K562 (cell line): Measurements from ENCODE around the gene TAAR9. TPM values are rescaled to one million over a fixed set of nuclear protein-coding genes. Genes with fewer than 3 reads are reported as not detected.

Source experiments
- ATAC-seq: fragments of 200-7000 bp; cut with Tn5 transposase; 3 replicates; pipeline ENCODE4 v1.9.1; 2020; ENCODE audit warnings: moderate library complexity
- BruUV-seq: library from RNA; stranded (reverse); fragments of 400-500 nt; replicated peaks from 2 replicates; lab custom pipeline; 2021; lab: Mats Ljungman, UMichigan
- CTCF ChIA-PET: fragments of 300-600 bp; formaldehyde crosslinking; extraction: SDS; loops from one replicate; lab custom pipeline; 2021; ENCODE audit warnings: low intra/inter-chr PET ratio; lab: Yijun Ruan, JAX
- POLR2A ChIA-PET: fragments of 300-600, 350-650 bp; sonication (Branson Sonifier 250); formaldehyde crosslinking; extraction: SDS; loops from one replicate; lab custom pipeline; 2021; ENCODE audit warnings: antibody characterized with exemption, inconsistent platforms; lab: Yijun Ruan, JAX
- DNase-seq, 4 experiments: peaks; one replicate each; pipeline versions ENCODE4 v3.0.0 to v3.0.0-alpha.2; 2011 to 2018; ENCODE audit warnings: low spot score in 3 of 4, mixed read lengths in 3 of 4; ENCODE audit errors: extremely low read depth in 1 of 4
- FAIRE-seq: peaks from 2 replicates; lab custom pipeline; 2011; peaks lifted over from hg19 to GRCh38; lab: Jason Lieb, UNC
- H2AFZ ChIP-seq: 2 replicates; pipeline ENCODE4 v1.6.0; 2011; ENCODE audit warnings: low read depth, low read length, control low read depth, inconsistent platforms
- H3K27ac ChIP-seq: fragments of 200-600 bp; 3 replicates; pipeline ENCODE4 v1.8.0; 2011; ENCODE audit warnings: low read depth, mild to moderate bottlenecking, control low read depth, inconsistent platforms, low read length, moderate library complexity, mixed read lengths; ENCODE audit errors: extremely low read depth
- H3K27me3 ChIP-seq, 2 experiments: fragments of 300-600 bp in 1 of 2; 2 replicates in 1 of 2; 3 replicates in 1 of 2; pipeline versions ENCODE4 v1.6.0 to v1.8.0; 2011; ENCODE audit warnings: inconsistent platforms in 2 of 2, low read length in 2 of 2, mild to moderate bottlenecking in 1 of 2, mixed read lengths in 1 of 2, moderate library complexity in 1 of 2; ENCODE audit not compliant: control insufficient read depth in 2 of 2, insufficient read depth in 2 of 2
- H3K36me3 ChIP-seq: fragments of 300-600 bp; 3 replicates; pipeline ENCODE4 v1.8.0; 2011; ENCODE audit warnings: mild to moderate bottlenecking, low read length, inconsistent platforms; ENCODE audit not compliant: control insufficient read depth, insufficient read depth
- H3K4me1 ChIP-seq, 2 experiments: fragments of 200-600 bp in 1 of 2; replicated peaks in 1 of 2; 2 replicates in 1 of 2; 3 replicates in 1 of 2; pipeline versions ENCODE4 v1.5.1 to v1.8.0; 2011; ENCODE audit warnings: inconsistent platforms in 2 of 2, low read length in 2 of 2, mild to moderate bottlenecking in 1 of 2, mixed read lengths in 1 of 2, moderate library complexity in 1 of 2; ENCODE audit not compliant: control insufficient read depth in 2 of 2, insufficient read depth in 2 of 2
- H3K4me2 ChIP-seq: 2 replicates; pipeline ENCODE4 v1.6.1; 2011; ENCODE audit warnings: low read length, control low read depth, inconsistent platforms, mixed read lengths; ENCODE audit not compliant: insufficient read depth
- H3K4me3 ChIP-seq: fragments of 200-600 bp; sonication (generic), shearing (Covaris generic); 2 replicates; pipeline ENCODE4 v1.5.1; 2016; ENCODE audit warnings: control low read depth, inconsistent platforms
- H3K79me2 ChIP-seq: fragments of 200-600 bp; 3 replicates; pipeline ENCODE4 v1.8.0; 2011; ENCODE audit warnings: low read length, inconsistent platforms; ENCODE audit not compliant: control insufficient read depth, insufficient read depth
- H3K9ac ChIP-seq, 2 experiments: 2 replicates each; pipeline versions ENCODE4 v1.6.0 to v1.6.1; 2011; ENCODE audit warnings: low read depth in 2 of 2, low read length in 2 of 2, control low read depth in 1 of 2, inconsistent platforms in 1 of 2, mild to moderate bottlenecking in 1 of 2, mixed read lengths in 1 of 2; ENCODE audit not compliant: insufficient read depth in 1 of 2
- H3K9me1 ChIP-seq: one replicate; pipeline ENCODE4 v1.6.0; 2011; ENCODE audit warnings: inconsistent platforms, mild to moderate bottlenecking, low read length, moderate library complexity; ENCODE audit not compliant: control insufficient read depth, insufficient read depth
- H3K9me3 ChIP-seq: replicated peaks from 2 replicates; pipeline ENCODE4 v1.5.1; 2011; ENCODE audit warnings: low read depth, low read length, inconsistent platforms; ENCODE audit not compliant: control insufficient read depth, insufficient read depth
- H4K20me1 ChIP-seq: replicated peaks from 2 replicates; pipeline ENCODE4 v1.6.1; 2011; ENCODE audit warnings: low read length, inconsistent platforms, mixed read lengths; ENCODE audit not compliant: control insufficient read depth, insufficient read depth
- CREBBP ChIP-seq: IDR thresholded peaks from one replicate; pipeline ENCODE4 v1.6.1; 2012; ENCODE audit warnings: low read depth, mild to moderate bottlenecking, control low read depth, inconsistent platforms, low read length
- ETS2 ChIP-seq: IDR thresholded peaks from 2 replicates; pipeline ENCODE4 v1.6.1; 2016; ENCODE audit warnings: borderline replicate concordance, missing genetic modification characterization, mild to moderate bottlenecking, moderate library complexity, missing compliant biosample characterization; ENCODE audit not compliant: poor library complexity, severe bottlenecking
- GATAD2B ChIP-seq: fragments of 450-650 bp; IDR thresholded peaks from 2 replicates; pipeline ENCODE4 v1.6.1; 2017; ENCODE audit warnings: mild to moderate bottlenecking, borderline replicate concordance
- NR2C1 ChIP-seq, 2 experiments: fragments of 450-650 bp; IDR thresholded peaks; 2 replicates each; pipeline ENCODE4 v1.6.1; 2017; ENCODE audit warnings: mild to moderate bottlenecking in 2 of 2, antibody characterized with exemption in 1 of 2, inconsistent platforms in 1 of 2, missing compliant biosample characterization in 1 of 2, missing genetic modification characterization in 1 of 2
- POLR2H ChIP-seq: IDR thresholded peaks from 2 replicates; pipeline ENCODE4 v1.6.1; 2016; ENCODE audit warnings: missing genetic modification characterization, low read depth, mild to moderate bottlenecking, control low read depth, missing compliant biosample characterization, moderate library complexity
- PRMT5 ChIP-seq: sonication (generic); formaldehyde crosslinking; IDR thresholded peaks from 2 replicates; pipeline ENCODE4 v1.5.0; 2020; ENCODE audit warnings: missing genetic modification reagents
- ZNF263 ChIP-seq: sonication (generic); formaldehyde crosslinking; IDR thresholded peaks from 2 replicates; pipeline ENCODE4 v1.8.0; 2022; ENCODE audit warnings: mild to moderate bottlenecking, missing genetic modification reagents, borderline replicate concordance
- ZNF324 ChIP-seq: fragments of 250-450 bp; sonication (Bioruptor Pico); IDR thresholded peaks from 2 replicates; pipeline ENCODE4 v1.4.0; 2020; ENCODE audit warnings: mild to moderate bottlenecking
- WGBS: fragments of 100-300 bp; shearing (Covaris generic); methylation state at CpG from one replicate; pipeline ENCODE4 v1.1.6; 2016; ENCODE audit warnings: low coverage, mixed read lengths; ENCODE audit not compliant: insufficient coverage; ENCODE audit errors: missing lambda C conversion rate; 5-methylcytosine and 5-hydroxymethylcytosine counted together
- in situ Hi-C: fragments of 300-500 bp; cut with MboI; formaldehyde crosslinking; loops from 4 replicates; pipeline ENCODE4 v1.15.0; 2018; ENCODE audit warnings: inconsistent platforms, mixed read lengths
- intact Hi-C: fragments of 100-400 bp; cut with micrococcal nuclease; formaldehyde crosslinking; loops from 2 replicates; pipeline ENCODE4 v1.14.2; 2022
- polyA plus RNA-seq, 8 experiments: library from polyadenylated mRNA; depleted of rRNA in 4 of 8; stranded (reverse) in 5 of 8; unstranded in 3 of 8; fragments of >200 nt; fragmentation: Nextera tagmentation in 2 of 8; fragmentation: Illumina TruSeq in 1 of 8; extraction: Ambion mirVana in 2 of 8; extraction: Trizol in 1 of 8; gene quantifications; 2 replicates each; pipeline versions ENCODE4 v1.2.1 to v1.2.3, GENCODE V29; 2011 to 2014; ENCODE audit warnings: inconsistent platforms in 1 of 8, missing spikeins in 1 of 8
- total RNA-seq, 7 experiments: library from RNA; depleted of rRNA in 6 of 7; stranded (reverse); fragments of >200 nt in 6 of 7; fragmentation: Illumina TruSeq in 2 of 7; extraction: Trizol in 2 of 7; gene quantifications; 2 replicates each; pipeline versions ENCODE4 v1.2.1 to v1.2.3, GENCODE V29; 2011 to 2021; ENCODE audit warnings: low replicate concordance in 1 of 7
- TF ChIP-seq, protein P1 (sequence below): fragments of 450-650 bp; IDR thresholded peaks from 2 replicates; pipeline ENCODE4 v1.6.1; 2016; ENCODE audit warnings: mild to moderate bottlenecking
- TF ChIP-seq, protein P2 (sequence below): sonication (generic); formaldehyde crosslinking; IDR thresholded peaks from 2 replicates; pipeline ENCODE4 v1.8.1; 2023; ENCODE audit warnings: mild to moderate bottlenecking, missing genetic modification reagents
- TF ChIP-seq, protein P3 (sequence below): fragments of 450-650 bp; IDR thresholded peaks from 2 replicates; pipeline ENCODE4 v1.7.1; 2018; ENCODE audit warnings: mild to moderate bottlenecking, low read depth; ENCODE audit not compliant: partially characterized antibody

Gene TAAR9
- total and polyA plus RNA-seq, 9 of the 15 experiments (the other 6 are each of a cell fraction or from before 2014, with no cell fraction given), result not detected

- Histone ChIP-seq H3K4me2 (no peak overlapping the region), H3K9ac (no peak overlapping the region), H3K4me1 (peaks cover 0 to 14% of the 10 kb centered on the region in 2 experiments; a peak in 2 of 5 replicates), H3K4me3 (no peak overlapping the region), H3K36me3 (0 out of 3 replicates have a peak, but pooled peaks cover 3% of the 10 kb centered on the region), H3K79me2 (peaks cover 25% of the 10 kb centered on the region), H4K20me1 (no peaks in the 10 kb centered on the region), H3K9me1 (no peaks in the 10 kb centered on the region), H3K9me3 (no peaks in the 10 kb centered on the region), H2AFZ (no peak overlapping the region), H3K27me3 (no peaks in the 10 kb centered on the region), H3K27ac (no peak overlapping the region)
- TF ChIP-seq GATAD2B, result no peak
- no peak for TF ChIP-seq POLR2H (tag)
- TF ChIP-seq ETS2 (tag), result no peak
- TF ChIP-seq, protein P1, sequence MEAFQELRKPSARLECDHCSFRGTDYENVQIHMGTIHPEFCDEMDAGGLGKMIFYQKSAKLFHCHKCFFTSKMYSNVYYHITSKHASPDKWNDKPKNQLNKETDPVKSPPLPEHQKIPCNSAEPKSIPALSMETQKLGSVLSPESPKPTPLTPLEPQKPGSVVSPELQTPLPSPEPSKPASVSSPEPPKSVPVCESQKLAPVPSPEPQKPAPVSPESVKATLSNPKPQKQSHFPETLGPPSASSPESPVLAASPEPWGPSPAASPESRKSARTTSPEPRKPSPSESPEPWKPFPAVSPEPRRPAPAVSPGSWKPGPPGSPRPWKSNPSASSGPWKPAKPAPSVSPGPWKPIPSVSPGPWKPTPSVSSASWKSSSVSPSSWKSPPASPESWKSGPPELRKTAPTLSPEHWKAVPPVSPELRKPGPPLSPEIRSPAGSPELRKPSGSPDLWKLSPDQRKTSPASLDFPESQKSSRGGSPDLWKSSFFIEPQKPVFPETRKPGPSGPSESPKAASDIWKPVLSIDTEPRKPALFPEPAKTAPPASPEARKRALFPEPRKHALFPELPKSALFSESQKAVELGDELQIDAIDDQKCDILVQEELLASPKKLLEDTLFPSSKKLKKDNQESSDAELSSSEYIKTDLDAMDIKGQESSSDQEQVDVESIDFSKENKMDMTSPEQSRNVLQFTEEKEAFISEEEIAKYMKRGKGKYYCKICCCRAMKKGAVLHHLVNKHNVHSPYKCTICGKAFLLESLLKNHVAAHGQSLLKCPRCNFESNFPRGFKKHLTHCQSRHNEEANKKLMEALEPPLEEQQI, result no peak
- TF ChIP-seq, protein P2, sequence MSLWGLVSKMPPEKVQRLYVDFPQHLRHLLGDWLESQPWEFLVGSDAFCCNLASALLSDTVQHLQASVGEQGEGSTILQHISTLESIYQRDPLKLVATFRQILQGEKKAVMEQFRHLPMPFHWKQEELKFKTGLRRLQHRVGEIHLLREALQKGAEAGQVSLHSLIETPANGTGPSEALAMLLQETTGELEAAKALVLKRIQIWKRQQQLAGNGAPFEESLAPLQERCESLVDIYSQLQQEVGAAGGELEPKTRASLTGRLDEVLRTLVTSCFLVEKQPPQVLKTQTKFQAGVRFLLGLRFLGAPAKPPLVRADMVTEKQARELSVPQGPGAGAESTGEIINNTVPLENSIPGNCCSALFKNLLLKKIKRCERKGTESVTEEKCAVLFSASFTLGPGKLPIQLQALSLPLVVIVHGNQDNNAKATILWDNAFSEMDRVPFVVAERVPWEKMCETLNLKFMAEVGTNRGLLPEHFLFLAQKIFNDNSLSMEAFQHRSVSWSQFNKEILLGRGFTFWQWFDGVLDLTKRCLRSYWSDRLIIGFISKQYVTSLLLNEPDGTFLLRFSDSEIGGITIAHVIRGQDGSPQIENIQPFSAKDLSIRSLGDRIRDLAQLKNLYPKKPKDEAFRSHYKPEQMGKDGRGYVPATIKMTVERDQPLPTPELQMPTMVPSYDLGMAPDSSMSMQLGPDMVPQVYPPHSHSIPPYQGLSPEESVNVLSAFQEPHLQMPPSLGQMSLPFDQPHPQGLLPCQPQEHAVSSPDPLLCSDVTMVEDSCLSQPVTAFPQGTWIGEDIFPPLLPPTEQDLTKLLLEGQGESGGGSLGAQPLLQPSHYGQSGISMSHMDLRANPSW, result no peak
- TF ChIP-seq, protein P3, sequence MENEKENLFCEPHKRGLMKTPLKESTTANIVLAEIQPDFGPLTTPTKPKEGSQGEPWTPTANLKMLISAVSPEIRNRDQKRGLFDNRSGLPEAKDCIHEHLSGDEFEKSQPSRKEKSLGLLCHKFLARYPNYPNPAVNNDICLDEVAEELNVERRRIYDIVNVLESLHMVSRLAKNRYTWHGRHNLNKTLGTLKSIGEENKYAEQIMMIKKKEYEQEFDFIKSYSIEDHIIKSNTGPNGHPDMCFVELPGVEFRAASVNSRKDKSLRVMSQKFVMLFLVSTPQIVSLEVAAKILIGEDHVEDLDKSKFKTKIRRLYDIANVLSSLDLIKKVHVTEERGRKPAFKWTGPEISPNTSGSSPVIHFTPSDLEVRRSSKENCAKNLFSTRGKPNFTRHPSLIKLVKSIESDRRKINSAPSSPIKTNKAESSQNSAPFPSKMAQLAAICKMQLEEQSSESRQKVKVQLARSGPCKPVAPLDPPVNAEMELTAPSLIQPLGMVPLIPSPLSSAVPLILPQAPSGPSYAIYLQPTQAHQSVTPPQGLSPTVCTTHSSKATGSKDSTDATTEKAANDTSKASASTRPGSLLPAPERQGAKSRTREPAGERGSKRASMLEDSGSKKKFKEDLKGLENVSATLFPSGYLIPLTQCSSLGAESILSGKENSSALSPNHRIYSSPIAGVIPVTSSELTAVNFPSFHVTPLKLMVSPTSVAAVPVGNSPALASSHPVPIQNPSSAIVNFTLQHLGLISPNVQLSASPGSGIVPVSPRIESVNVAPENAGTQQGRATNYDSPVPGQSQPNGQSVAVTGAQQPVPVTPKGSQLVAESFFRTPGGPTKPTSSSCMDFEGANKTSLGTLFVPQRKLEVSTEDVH, result no peak
- no peak for TF ChIP-seq PRMT5 (CRISPR knock-in tag)
- TF ChIP-seq ZNF263 (CRISPR knock-in tag), result no peak
- TF ChIP-seq CREBBP, result no peak
- TF ChIP-seq NR2C1 (IDR thresholded peaks at IDR 0.05), result no peak
- TF ChIP-seq NR2C1 (tag; IDR thresholded peaks at IDR 0.05), result no peak
- no peak for TF ChIP-seq ZNF324 (CRISPR knock-in tag)
- ATAC-seq (no peak), DNase-seq (no peak), FAIRE-seq (no peak)
- intact Hi-C loops (no loop called here), in situ Hi-C loops (loop anchor here (25.0 kb wide), 1 partner anchor 1572 kb away; no protein-coding TSS in a partner anchor)
- WGBS, result 15% methylated on average over 2 of the region's 2 CpGs
- BruUV-seq, result no TSS peak
- CTCF ChIA-PET, result no interaction called here
- POLR2A ChIA-PET, result interaction anchor here (0.7 kb wide), 1 partner anchor 9 kb away, joined by 3 read pairs; no protein-coding TSS in a partner anchor
Measured at GRCh38 chr6:132515386-132515785, 22.7 kb upstream of the TAAR9 start.
